OCI-LY1 (cell line): ENCODE results near the gene NID1.

Experiments used
- H2AFZ ChIP-seq: fragments of 200-600 bp; sonication (generic), shearing (Covaris generic); 2 replicates; pipeline ENCODE4 v1.6.0; 2014; ENCODE audit warnings: antibody characterized with exemption, mild to moderate bottlenecking, low read length
- H3F3A ChIP-seq: fragments of 200-600 bp; sonication (generic), shearing (Covaris generic); 2 replicates; pipeline ENCODE4 v1.6.0; 2014; ENCODE audit warnings: mild to moderate bottlenecking, antibody characterized with exemption, low read length, moderate library complexity; ENCODE audit not compliant: insufficient read depth
- H3K27ac ChIP-seq: fragments of 200-600 bp; sonication (generic); 2 replicates; pipeline ENCODE4 v1.5.1; 2014; ENCODE audit warnings: low read length, mixed run types, mild to moderate bottlenecking, low read depth; ENCODE audit not compliant: poor library complexity, severe bottlenecking
- H3K27me3 ChIP-seq: fragments of 200-600 bp; sonication (generic); 2 replicates; pipeline ENCODE4 v1.6.0; 2014; ENCODE audit warnings: antibody characterized with exemption, mild to moderate bottlenecking, low read length, moderate library complexity; ENCODE audit not compliant: insufficient read depth
- H3K36me3 ChIP-seq: fragments of 200-600 bp; sonication (generic); 2 replicates; pipeline ENCODE4 v1.6.1; 2014; ENCODE audit warnings: mild to moderate bottlenecking, antibody characterized with exemption, low read length, moderate library complexity, mixed read lengths; ENCODE audit not compliant: insufficient read depth
- H3K4me1 ChIP-seq: fragments of 200-600 bp; sonication (generic); 2 replicates; pipeline ENCODE4 v1.5.1; 2014; ENCODE audit warnings: mild to moderate bottlenecking, low read length, moderate library complexity; ENCODE audit not compliant: insufficient read depth, severe bottlenecking
- H3K4me2 ChIP-seq: fragments of 200-600 bp; sonication (generic), shearing (Covaris generic); 2 replicates; pipeline ENCODE4 v1.6.1; 2014; ENCODE audit warnings: low read length
- H3K4me3 ChIP-seq: fragments of 200-600 bp; sonication (generic); 2 replicates; pipeline ENCODE4 v1.5.1; 2014; ENCODE audit warnings: low read length, low read depth, mild to moderate bottlenecking, mixed read lengths; ENCODE audit not compliant: poor library complexity, severe bottlenecking
- H3K79me2 ChIP-seq: fragments of 200-600 bp; shearing (Covaris generic); 2 replicates; pipeline ENCODE4 v1.6.1; 2016; ENCODE audit warnings: mixed run types, low read length, mixed read lengths; ENCODE audit not compliant: insufficient read depth
- H3K9ac ChIP-seq: fragments of 200-600 bp; sonication (generic), shearing (Covaris generic); 2 replicates; pipeline ENCODE4 v1.6.1; 2014; ENCODE audit warnings: mild to moderate bottlenecking, low read length, mixed read lengths
- H3K9me2 ChIP-seq: fragments of 200-600 bp; sonication (generic), shearing (Covaris generic); 2 replicates; pipeline ENCODE4 v1.6.1; 2014; ENCODE audit warnings: low read depth, mild to moderate bottlenecking, low read length, mixed read lengths
- H3K9me3 ChIP-seq: fragments of 200-600 bp; shearing (Covaris generic); 2 replicates; pipeline ENCODE4 v1.6.1; 2014; ENCODE audit warnings: low read length, mixed read lengths
- H4K20me1 ChIP-seq: fragments of 200-600 bp; sonication (generic), shearing (Covaris generic); 2 replicates; pipeline ENCODE4 v1.6.0; 2016; ENCODE audit warnings: mild to moderate bottlenecking, low read length; ENCODE audit not compliant: insufficient read depth
- CTCF ChIP-seq: fragments of 200-600 bp; sonication (generic), shearing (Covaris generic); IDR thresholded peaks from 2 replicates; pipeline ENCODE4 v1.5.1; 2017; ENCODE audit warnings: mild to moderate bottlenecking, antibody characterized with exemption, low read length, moderate library complexity, mixed read lengths
- EZH2 ChIP-seq: fragments of 200-600 bp; sonication (generic), shearing (Covaris generic); IDR thresholded peaks from 2 replicates; pipeline ENCODE4 v1.8.0; 2017; ENCODE audit warnings: borderline replicate concordance, mixed run types, mild to moderate bottlenecking, antibody characterized with exemption, low read length, moderate library complexity, mixed read lengths

NID1 gene

DNA sequence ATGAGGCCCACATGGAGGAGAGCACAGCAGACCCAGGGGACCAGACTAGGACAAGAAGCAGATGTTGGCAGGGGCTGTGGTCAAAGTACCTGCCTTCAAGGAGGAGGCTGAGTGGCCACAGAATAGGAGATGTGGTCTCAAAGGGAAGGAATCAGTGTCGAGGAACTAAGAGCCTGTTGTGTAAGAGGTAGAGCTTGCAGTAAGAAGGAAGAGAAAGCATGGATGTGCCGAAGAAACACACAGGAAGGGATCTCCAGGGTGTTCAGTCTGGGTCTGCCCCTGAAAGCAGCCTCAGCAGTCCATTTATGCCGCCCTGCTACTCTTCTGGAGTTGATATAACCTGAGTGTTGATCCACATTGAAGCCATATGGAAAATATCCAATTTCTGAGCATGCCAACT, 83.9 kb downstream of the NID1 start:
- H3K79me2 ChIP-seq: no peaks in the 10 kb centered on the region

GRCh38 chr1:235979716-235980333, 85.1 kb downstream of the NID1 start:
- Histone ChIP-seq H3K9ac (no peak overlapping the region), H3K27me3 (no peaks in the 10 kb centered on the region), H4K20me1 (no peaks in the 10 kb centered on the region), H3K27ac (no peak overlapping the region), H3K79me2 (no peaks in the 10 kb centered on the region), H3K4me3 (no peak overlapping the region), H3K4me1 (no peaks in the 10 kb centered on the region), H3K4me2 (no peak overlapping the region), H2AFZ (no peak overlapping the region), H3K9me3 (no peaks in the 10 kb centered on the region), H3K36me3 (no peaks in the 10 kb centered on the region), H3K9me2 (no peaks in the 10 kb centered on the region), H3F3A (no peaks in the 10 kb centered on the region)
- TF ChIP-seq EZH2: no peak
- no peak for TF ChIP-seq CTCF

More for the DNA sequence above, 83.9 kb downstream of the NID1 start:
- Histone ChIP-seq H3F3A (no peaks in the 10 kb centered on the region), H3K9me3 (no peaks in the 10 kb centered on the region), H3K4me2 (no peak overlapping the region), H3K9ac (no peak overlapping the region), H3K36me3 (no peaks in the 10 kb centered on the region), H2AFZ (no peak overlapping the region), H3K4me3 (no peak overlapping the region), H3K9me2 (no peaks in the 10 kb centered on the region), H3K4me1 (no peaks in the 10 kb centered on the region), H4K20me1 (no peaks in the 10 kb centered on the region), H3K27ac (no peak overlapping the region), H3K27me3 (no peaks in the 10 kb centered on the region)
- TF ChIP-seq EZH2: no peak
- TF ChIP-seq CTCF: no peak

DNA sequence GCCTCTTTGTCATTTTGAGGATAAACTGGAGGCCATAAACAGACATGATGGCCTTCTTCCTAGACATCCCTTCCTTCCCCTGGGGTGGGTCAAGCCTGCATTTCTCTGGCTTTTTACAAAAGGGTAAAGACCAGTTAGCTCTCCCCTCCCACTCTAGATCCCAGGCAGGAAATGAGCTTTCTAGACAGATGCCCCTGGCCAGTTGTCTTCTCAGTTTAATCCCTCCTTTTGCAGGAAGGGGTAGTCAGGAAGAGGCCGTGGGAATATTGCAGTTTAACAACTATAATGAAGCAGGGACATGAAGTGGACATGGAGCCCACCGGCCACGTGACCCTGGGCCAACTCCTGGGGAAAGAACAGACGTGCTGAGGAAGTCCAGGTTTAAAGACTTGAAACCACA, 85.7 kb downstream of the NID1 start:
- Histone ChIP-seq H3K9me2 (no peaks in the 10 kb centered on the region), H3K4me1 (no peaks in the 10 kb centered on the region), H3K27ac (no peak overlapping the region), H3K9me3 (no peaks in the 10 kb centered on the region), H3K4me2 (no peak overlapping the region), H3K4me3 (no peak overlapping the region), H4K20me1 (no peaks in the 10 kb centered on the region), H2AFZ (no peak overlapping the region), H3K9ac (no peak overlapping the region), H3K27me3 (no peaks in the 10 kb centered on the region), H3K79me2 (no peaks in the 10 kb centered on the region), H3F3A (no peaks in the 10 kb centered on the region), H3K36me3 (no peaks in the 10 kb centered on the region)
- TF ChIP-seq EZH2: no peak
- TF ChIP-seq CTCF: no peak
